ENCODE results near the gene SNAPC4.

The SNAPC4 gene

DNA sequence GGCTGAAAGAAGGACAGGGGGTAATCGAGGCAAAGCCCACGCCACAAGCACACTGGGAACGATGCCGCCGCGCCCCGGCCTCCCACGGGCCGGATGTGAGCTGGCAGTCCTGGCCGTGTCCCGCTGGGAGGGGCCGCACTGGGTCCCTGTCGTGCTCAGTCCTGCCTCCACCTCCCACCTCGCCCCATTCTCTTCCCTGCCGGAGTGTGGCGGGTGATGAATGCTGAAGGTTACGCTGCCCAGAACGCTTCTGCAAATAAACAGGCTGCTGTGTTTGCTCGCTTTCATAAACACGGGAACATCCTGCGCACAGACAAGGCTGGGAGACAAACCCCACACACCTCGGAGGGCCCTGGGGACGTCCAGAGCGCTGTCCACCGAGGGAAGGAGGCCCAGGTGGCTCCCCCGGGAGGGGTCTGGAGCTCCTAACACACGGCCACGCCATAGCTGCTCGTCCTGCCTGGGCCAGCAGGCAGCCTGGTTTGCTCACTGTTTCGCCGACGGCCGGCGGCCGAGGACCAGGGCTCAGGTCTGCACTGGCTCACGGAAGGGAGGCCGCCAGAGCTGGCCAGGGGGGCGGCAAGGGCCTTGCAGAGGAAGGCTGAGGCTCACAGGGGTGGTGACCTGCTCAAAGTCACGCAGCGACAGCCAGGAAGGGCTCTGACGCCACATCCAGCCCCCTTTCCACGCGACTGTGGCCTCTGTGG is 38.8 kb downstream of the SNAPC4 start:
- no peaks in the 10 kb centered on the region for H3K36me3 ChIP-seq (ENCODE audit: control insufficient read depth, insufficient read depth, low read length)
- H3K9me3 ChIP-seq (ENCODE audit: control insufficient read depth, low read length), result no peaks in the 10 kb centered on the region
- peaks cover 3% of the 10 kb centered on the region for H3K4me1 ChIP-seq
- no peak overlapping the region for H3K4me2 ChIP-seq (ENCODE audit: low read length)
- no peaks in the 10 kb centered on the region for H3K79me2 ChIP-seq
- no peak overlapping the region for H3K27ac ChIP-seq
- no peaks in the 10 kb centered on the region for H3K27me3 ChIP-seq (ENCODE audit: control insufficient read depth, insufficient read depth, low read length)
- H3K4me3 ChIP-seq (ENCODE audit: low read depth, low read length), result no peak overlapping the region
- no peak overlapping the region for H3K9ac ChIP-seq
- no peak overlapping the region for H2AFZ ChIP-seq
- TF ChIP-seq, protein P1, sequence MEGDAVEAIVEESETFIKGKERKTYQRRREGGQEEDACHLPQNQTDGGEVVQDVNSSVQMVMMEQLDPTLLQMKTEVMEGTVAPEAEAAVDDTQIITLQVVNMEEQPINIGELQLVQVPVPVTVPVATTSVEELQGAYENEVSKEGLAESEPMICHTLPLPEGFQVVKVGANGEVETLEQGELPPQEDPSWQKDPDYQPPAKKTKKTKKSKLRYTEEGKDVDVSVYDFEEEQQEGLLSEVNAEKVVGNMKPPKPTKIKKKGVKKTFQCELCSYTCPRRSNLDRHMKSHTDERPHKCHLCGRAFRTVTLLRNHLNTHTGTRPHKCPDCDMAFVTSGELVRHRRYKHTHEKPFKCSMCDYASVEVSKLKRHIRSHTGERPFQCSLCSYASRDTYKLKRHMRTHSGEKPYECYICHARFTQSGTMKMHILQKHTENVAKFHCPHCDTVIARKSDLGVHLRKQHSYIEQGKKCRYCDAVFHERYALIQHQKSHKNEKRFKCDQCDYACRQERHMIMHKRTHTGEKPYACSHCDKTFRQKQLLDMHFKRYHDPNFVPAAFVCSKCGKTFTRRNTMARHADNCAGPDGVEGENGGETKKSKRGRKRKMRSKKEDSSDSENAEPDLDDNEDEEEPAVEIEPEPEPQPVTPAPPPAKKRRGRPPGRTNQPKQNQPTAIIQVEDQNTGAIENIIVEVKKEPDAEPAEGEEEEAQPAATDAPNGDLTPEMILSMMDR (IDR thresholded peaks at IDR 0.05), result no peak

DNA sequence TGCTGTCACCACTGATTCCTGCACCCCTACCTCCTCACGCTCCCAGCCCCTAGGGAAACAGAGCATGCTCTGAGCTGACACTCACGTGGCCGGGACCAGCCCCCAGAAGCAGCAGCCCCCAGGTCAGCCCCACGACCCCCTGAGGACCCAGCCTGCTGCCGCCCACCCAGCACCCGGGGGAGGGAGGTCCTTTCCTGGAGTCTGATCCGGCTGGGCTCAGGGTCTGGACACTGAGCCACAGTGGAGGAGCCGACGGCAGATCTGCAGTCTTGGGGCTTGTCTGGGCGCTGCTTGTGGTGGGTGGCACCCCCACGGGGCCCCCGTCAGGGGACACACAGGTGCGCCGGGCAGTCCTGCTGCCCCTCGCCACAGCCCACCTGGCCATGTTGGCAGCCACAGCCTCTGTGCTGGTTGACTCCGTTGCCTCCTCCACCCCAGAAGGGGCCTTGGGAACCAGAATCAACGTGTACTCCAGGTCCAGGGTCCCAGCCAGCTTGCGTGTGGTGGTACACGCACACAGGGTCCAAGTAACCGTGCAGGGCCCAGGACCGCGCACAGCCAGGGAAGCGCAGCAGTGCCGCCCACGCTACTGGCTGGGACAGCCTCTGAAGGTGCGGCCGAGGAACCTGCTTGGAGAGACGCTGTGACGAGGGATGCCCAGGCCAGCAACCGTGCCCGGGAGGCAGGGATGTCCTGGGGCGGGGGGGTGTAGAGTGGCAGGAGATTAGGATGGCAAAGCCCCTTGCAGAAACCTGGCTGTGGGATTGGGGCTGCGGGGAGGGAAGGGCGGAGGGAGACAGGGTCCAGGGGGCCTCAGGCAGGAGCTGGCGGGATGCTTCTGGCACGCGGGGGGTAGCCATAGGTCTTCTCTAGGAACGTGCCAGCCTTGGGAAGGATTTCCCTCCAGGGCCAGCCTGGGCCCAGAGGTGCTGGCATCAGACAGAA is 39.9 kb downstream of the SNAPC4 start:
- Histone ChIP-seq H3K36me3 (ENCODE audit: control insufficient read depth, insufficient read depth, low read length) (no peaks in the 10 kb centered on the region), H2AFZ (no peak overlapping the region), H3K4me1 (peaks cover 3% of the 10 kb centered on the region), H3K9ac (no peak overlapping the region), H3K27me3 (ENCODE audit: control insufficient read depth, insufficient read depth, low read length) (no peaks in the 10 kb centered on the region), H3K4me2 (ENCODE audit: low read length) (no peak overlapping the region), H3K79me2 (no peaks in the 10 kb centered on the region), H3K9me3 (ENCODE audit: control insufficient read depth, low read length) (no peaks in the 10 kb centered on the region), H3K27ac (no peak overlapping the region), H3K4me3 (ENCODE audit: low read depth, low read length) (no peak overlapping the region)
- TF ChIP-seq, protein P1 (IDR thresholded peaks at IDR 0.05), result no peak

DNA sequence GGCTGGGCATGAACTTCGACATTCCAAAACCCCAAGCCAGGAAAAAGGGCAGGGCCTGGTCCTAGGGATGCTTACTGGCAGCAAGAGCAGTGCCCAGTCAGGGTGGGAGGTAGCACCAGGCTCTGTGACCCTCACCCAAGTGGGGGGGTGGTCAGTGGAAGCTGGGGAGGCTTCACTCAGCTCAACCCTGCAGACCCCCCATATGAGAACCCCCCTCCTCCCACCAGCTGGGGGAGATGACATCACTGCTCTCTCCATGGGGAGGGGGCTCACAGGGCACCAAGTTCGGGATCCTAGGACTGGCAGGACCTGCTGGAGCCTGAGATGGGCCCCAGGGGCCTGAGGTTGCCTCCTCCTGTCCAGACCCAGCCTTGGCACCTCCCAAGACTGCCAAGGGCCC is 41.1 kb downstream of the SNAPC4 start:
- Histone ChIP-seq H3K4me1 (peaks cover 2% of the 10 kb centered on the region), H2AFZ (no peak overlapping the region), H3K9me3 (ENCODE audit: control insufficient read depth, low read length) (no peaks in the 10 kb centered on the region), H3K4me3 (ENCODE audit: low read depth, low read length) (no peak overlapping the region), H3K79me2 (no peaks in the 10 kb centered on the region), H3K36me3 (ENCODE audit: control insufficient read depth, insufficient read depth, low read length) (no peaks in the 10 kb centered on the region), H3K27me3 (ENCODE audit: control insufficient read depth, insufficient read depth, low read length) (no peaks in the 10 kb centered on the region), H3K9ac (no peak overlapping the region), H3K27ac (no peak overlapping the region), H3K4me2 (ENCODE audit: low read length) (no peak overlapping the region)
- TF ChIP-seq, protein P1 (IDR thresholded peaks at IDR 0.05), result no peak

DNA sequence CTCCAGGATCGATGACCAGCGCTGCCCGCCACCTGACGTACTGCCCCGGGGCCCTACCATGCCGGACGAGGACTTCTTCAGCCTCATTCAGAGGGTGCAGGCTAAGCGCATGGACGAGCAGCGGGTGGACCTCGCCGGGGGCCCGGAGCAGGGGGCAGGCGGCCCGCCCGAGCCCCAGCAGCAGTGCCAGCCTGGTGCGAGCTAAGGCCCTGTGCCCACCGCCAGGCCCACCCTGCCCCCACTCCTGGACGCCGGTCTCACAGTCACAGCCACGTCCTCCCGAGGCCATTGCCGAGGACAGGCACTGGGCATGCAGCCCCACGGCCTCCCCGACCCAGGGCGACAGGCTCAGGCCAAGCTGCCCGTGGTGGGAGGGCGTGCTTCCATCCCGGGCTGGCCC is 42.0 kb downstream of the SNAPC4 start:
- TF ChIP-seq, protein P1 (IDR thresholded peaks at IDR 0.05), result no peak
- no peaks in the 10 kb centered on the region for H3K9me3 ChIP-seq (ENCODE audit: control insufficient read depth, low read length)
- H3K79me2 ChIP-seq, result no peaks in the 10 kb centered on the region
- no peaks in the 10 kb centered on the region for H3K27me3 ChIP-seq (ENCODE audit: control insufficient read depth, insufficient read depth, low read length)
- no peak overlapping the region for H2AFZ ChIP-seq
- H3K4me2 ChIP-seq (ENCODE audit: low read length), result no peak overlapping the region
- no peaks in the 10 kb centered on the region for H3K36me3 ChIP-seq (ENCODE audit: control insufficient read depth, insufficient read depth, low read length)
- H3K4me3 ChIP-seq (ENCODE audit: low read depth, low read length), result no peak overlapping the region
- H3K27ac ChIP-seq, result no peak overlapping the region
- H3K4me1 ChIP-seq, result no peaks in the 10 kb centered on the region
- H3K9ac ChIP-seq, result no peak overlapping the region
